ENCODE measurements around the gene STEAP1. TPM values are rescaled to one million over a fixed set of nuclear protein-coding genes. Genes with fewer than 3 reads are reported as not detected.

The STEAP1 gene
- total RNA-seq, 2 donors from 2014 or later, result 0.66 to 3.8 TPM

DNA sequence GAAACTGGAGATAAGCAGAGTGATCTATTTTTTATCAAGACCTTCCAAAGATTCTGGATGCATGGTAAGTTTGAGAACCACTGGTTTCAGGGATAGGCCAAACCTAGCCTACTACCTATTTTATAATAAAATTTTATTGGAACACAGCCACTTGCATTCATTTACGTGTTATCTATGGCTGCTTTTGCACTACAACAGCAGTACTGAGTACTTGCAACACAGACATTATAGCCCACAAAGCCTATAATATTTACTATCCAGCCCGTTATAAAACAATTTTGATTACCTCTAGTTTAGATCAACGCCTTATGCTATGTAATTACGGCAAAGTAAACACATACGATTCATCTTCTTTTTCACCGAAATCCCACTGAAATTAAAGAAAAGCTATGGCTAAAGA is 18.4 kb downstream of the STEAP1 start:
- H3K4me1 ChIP-seq (ENCODE audit: control insufficient read depth, insufficient read depth, low read length), result no peaks in the 10 kb centered on the region
- H3K27ac ChIP-seq (ENCODE audit: low read depth, low read length), result no peak overlapping the region
- no peaks in the 10 kb centered on the region for H3K36me3 Mint-ChIP-seq (ENCODE audit: low read depth)
- no peaks in the 10 kb centered on the region for H3K36me3 ChIP-seq (ENCODE audit: control insufficient read depth, insufficient read depth, low read length)
- H3K9me3 Mint-ChIP-seq, result peaks cover 10% of the 10 kb centered on the region
- peaks cover 13% of the 10 kb centered on the region for H3K9me3 ChIP-seq (ENCODE audit: control insufficient read depth, low read length)
- H3K27me3 Mint-ChIP-seq (ENCODE audit: insufficient read depth), result no peaks in the 10 kb centered on the region
- no peak overlapping the region for H3K9ac ChIP-seq (ENCODE audit: extremely low read depth, low read length, poor library complexity, severe bottlenecking)
- no peak overlapping the region for H3K27ac Mint-ChIP-seq
- TF ChIP-seq, protein P1, sequence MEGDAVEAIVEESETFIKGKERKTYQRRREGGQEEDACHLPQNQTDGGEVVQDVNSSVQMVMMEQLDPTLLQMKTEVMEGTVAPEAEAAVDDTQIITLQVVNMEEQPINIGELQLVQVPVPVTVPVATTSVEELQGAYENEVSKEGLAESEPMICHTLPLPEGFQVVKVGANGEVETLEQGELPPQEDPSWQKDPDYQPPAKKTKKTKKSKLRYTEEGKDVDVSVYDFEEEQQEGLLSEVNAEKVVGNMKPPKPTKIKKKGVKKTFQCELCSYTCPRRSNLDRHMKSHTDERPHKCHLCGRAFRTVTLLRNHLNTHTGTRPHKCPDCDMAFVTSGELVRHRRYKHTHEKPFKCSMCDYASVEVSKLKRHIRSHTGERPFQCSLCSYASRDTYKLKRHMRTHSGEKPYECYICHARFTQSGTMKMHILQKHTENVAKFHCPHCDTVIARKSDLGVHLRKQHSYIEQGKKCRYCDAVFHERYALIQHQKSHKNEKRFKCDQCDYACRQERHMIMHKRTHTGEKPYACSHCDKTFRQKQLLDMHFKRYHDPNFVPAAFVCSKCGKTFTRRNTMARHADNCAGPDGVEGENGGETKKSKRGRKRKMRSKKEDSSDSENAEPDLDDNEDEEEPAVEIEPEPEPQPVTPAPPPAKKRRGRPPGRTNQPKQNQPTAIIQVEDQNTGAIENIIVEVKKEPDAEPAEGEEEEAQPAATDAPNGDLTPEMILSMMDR (conservative IDR thresholded peaks at IDR 0.05), result no peak
- no peak for DNase-seq
- no peak overlapping the region for H3K4me3 ChIP-seq (ENCODE audit: low read length)
- H3K4me3 Mint-ChIP-seq, result no peak overlapping the region
- no peaks in the 10 kb centered on the region for H3K4me1 Mint-ChIP-seq
- no peaks in the 10 kb centered on the region for H3K27me3 ChIP-seq (ENCODE audit: control insufficient read depth, insufficient read depth, low read length, poor library complexity, severe bottlenecking)
- 93 to 100% methylated on average over 6 of the region's 6 CpGs for WGBS, 2 experiments (ENCODE audit: insufficient coverage in 1 of 2, insufficient read length in 1 of 2)

DNA sequence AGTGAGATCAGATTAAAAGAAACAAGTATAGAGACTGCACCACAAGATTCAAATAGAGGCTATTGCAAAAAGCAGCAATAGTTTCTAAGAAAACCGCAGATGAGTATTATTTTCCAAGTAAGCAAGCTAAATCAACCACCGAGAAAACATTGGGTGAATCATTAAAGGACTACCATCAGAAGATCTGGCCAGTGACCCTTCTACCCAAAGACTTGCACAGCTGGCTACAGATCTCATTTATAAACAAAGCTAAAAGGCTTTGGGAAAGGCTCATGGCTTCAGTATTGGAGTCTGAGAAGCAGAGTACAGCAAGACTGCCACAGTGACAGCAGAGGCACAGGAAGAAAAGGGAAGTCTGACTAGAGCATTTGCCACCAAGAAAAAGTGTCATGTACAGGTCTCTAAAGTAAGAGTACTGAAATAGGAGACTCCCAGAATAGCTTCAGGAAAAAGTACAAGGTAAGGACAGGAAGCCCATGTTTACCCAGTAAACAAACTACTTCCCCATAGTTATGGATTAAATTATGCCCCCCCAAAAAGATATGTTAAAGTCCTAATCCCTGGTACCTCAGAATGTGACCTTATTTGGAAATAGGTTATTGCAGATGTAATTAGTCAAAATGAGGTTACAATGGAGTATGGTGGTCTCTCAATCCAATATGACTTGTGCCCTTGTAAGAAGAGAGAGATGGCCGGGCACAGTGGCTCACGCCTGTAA is 19.0 kb downstream of the STEAP1 start:
- Histone ChIP-seq H3K27ac (ENCODE audit: low read depth, low read length) (no peak overlapping the region), H3K9ac (ENCODE audit: extremely low read depth, low read length, poor library complexity, severe bottlenecking) (no peak overlapping the region), H3K9me3 (ENCODE audit: control insufficient read depth, low read length) (peaks cover 13% of the 10 kb centered on the region), H3K27me3 (ENCODE audit: control insufficient read depth, insufficient read depth, low read length, poor library complexity, severe bottlenecking) (no peaks in the 10 kb centered on the region), H3K36me3 (ENCODE audit: control insufficient read depth, insufficient read depth, low read length) (no peaks in the 10 kb centered on the region), H3K4me3 (ENCODE audit: low read length) (no peak overlapping the region), H3K4me1 (ENCODE audit: control insufficient read depth, insufficient read depth, low read length) (no peaks in the 10 kb centered on the region)
- H3K4me1 Mint-ChIP-seq, result no peaks in the 10 kb centered on the region
- 94 to 96% methylated on average over 2 to 4 of the region's 4 CpGs for WGBS, 2 experiments (ENCODE audit: insufficient coverage in 1 of 2, insufficient read length in 1 of 2)
- peaks cover 10% of the 10 kb centered on the region for H3K9me3 Mint-ChIP-seq
- TF ChIP-seq, protein P1 (conservative IDR thresholded peaks at IDR 0.05), result no peak
- no peaks in the 10 kb centered on the region for H3K36me3 Mint-ChIP-seq (ENCODE audit: low read depth)
- no peak for DNase-seq
- H3K27ac Mint-ChIP-seq, result no peak overlapping the region
- no peaks in the 10 kb centered on the region for H3K27me3 Mint-ChIP-seq (ENCODE audit: insufficient read depth)
- no peak overlapping the region for H3K4me3 Mint-ChIP-seq

DNA sequence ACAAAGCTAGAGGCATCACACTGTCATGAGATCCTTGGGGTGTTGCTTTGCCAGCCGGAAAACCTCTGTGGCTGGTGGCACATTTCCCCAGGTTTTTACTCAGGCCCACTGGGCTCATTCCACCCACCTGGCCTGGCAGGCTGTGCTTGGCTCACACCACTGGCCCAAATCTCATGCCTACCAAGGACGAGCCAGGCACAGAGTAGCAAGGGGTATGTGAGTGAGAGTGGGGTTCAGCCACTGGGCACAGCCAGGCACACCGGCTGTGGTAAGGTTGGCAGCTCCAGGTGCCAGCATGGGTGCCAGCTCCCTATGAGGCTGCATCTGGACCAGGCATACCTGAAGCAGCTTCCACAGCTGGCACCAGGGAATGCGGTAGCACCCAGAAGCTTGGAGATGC is 21.4 kb downstream of the STEAP1 start:
- no peak overlapping the region for H3K4me3 Mint-ChIP-seq
- Histone ChIP-seq H3K27ac (ENCODE audit: low read depth, low read length) (no peak overlapping the region), H3K27me3 (ENCODE audit: control insufficient read depth, insufficient read depth, low read length, poor library complexity, severe bottlenecking) (no peaks in the 10 kb centered on the region), H3K9me3 (ENCODE audit: control insufficient read depth, low read length) (peaks cover 8% of the 10 kb centered on the region), H3K36me3 (ENCODE audit: control insufficient read depth, insufficient read depth, low read length) (no peaks in the 10 kb centered on the region), H3K4me3 (ENCODE audit: low read length) (no peak overlapping the region), H3K4me1 (ENCODE audit: control insufficient read depth, insufficient read depth, low read length) (no peaks in the 10 kb centered on the region), H3K9ac (ENCODE audit: extremely low read depth, low read length, poor library complexity, severe bottlenecking) (no peak overlapping the region)
- TF ChIP-seq, protein P1 (conservative IDR thresholded peaks at IDR 0.05), result no peak
- H3K36me3 Mint-ChIP-seq (ENCODE audit: low read depth), result no peaks in the 10 kb centered on the region
- 95 to 100% methylated on average over 2 to 4 of the region's 4 CpGs for WGBS, 2 experiments (ENCODE audit: insufficient coverage in 1 of 2, insufficient read length in 1 of 2)
- peaks cover 4% of the 10 kb centered on the region for H3K9me3 Mint-ChIP-seq
- H3K27me3 Mint-ChIP-seq (ENCODE audit: insufficient read depth), result no peaks in the 10 kb centered on the region
- no peak for DNase-seq
- no peaks in the 10 kb centered on the region for H3K4me1 Mint-ChIP-seq
- H3K27ac Mint-ChIP-seq, result no peak overlapping the region
